ENCODE results near the gene ATP13A4. TPM values are rescaled to one million over a fixed set of nuclear protein-coding genes. Genes with fewer than 3 reads are reported as not detected.

Gene ATP13A4
- total RNA-seq, 4 donors from 2014 or later = 18.7 to 75.0 (median 35.3) TPM

DNA sequence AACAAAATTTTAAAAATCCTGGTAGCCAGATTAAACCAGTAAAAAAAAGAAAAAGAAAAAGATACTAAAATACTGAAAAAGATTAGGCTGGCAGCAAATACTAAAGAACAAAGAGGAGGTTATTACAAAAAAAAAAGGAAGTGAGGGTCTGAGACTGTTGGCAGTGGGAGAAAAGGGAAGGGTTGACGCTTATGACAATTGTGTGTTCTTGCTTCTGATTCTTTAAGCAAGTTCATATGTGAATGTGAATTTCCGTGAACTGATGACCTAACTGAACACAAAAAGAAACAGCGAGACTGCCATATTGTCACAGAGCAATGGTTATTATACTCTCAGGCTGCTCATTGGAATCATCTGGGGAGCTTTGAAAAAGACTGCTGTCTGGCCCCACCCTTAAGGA lies 56.5 kb downstream of the ATP13A4 start:
- no peaks in the 10 kb centered on the region for H3K36me3 ChIP-seq
- H3K4me1 ChIP-seq = peaks cover 18% of the 10 kb centered on the region
- DNase-seq (ENCODE audit: low spot score in 2 of 2) = no peak
- H3K9me3 ChIP-seq = no peaks in the 10 kb centered on the region
- WGBS = 71% methylated on average over 3 of the region's 3 CpGs
- H3K4me3 ChIP-seq = no peak overlapping the region
- no peaks in the 10 kb centered on the region for H3K27me3 ChIP-seq
- no peak overlapping the region for H3K27ac ChIP-seq
- no peak for TF ChIP-seq POLR2A (IDR thresholded peaks at IDR 0.05)
- TF ChIP-seq POLR2AphosphoS5 (IDR thresholded peaks at IDR 0.05) = no peak
- TF ChIP-seq, protein P1, sequence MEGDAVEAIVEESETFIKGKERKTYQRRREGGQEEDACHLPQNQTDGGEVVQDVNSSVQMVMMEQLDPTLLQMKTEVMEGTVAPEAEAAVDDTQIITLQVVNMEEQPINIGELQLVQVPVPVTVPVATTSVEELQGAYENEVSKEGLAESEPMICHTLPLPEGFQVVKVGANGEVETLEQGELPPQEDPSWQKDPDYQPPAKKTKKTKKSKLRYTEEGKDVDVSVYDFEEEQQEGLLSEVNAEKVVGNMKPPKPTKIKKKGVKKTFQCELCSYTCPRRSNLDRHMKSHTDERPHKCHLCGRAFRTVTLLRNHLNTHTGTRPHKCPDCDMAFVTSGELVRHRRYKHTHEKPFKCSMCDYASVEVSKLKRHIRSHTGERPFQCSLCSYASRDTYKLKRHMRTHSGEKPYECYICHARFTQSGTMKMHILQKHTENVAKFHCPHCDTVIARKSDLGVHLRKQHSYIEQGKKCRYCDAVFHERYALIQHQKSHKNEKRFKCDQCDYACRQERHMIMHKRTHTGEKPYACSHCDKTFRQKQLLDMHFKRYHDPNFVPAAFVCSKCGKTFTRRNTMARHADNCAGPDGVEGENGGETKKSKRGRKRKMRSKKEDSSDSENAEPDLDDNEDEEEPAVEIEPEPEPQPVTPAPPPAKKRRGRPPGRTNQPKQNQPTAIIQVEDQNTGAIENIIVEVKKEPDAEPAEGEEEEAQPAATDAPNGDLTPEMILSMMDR (IDR thresholded peaks at IDR 0.05) = no peak
- TF ChIP-seq EP300 (IDR thresholded peaks at IDR 0.05) = no peak

DNA sequence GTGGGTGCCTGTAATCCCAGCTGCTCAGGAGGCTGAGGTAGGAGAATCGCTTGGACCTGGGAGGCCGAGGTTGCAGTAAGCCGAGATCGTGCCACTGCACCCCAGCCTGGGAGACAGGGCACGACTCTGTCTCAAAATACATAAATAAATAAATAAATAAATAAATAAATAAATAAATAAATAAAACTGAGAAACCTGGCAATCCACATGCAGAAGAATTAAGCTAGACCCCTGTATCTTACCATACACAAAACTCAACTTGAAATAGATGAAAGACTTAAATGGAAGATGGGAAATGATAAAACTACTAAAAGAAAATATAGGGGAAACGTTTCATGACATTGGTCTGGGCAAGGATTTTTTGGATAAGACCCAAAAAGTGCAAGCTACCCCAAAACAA lies 58.0 kb downstream of the ATP13A4 start:
- Histone ChIP-seq H3K9me3 (no peaks in the 10 kb centered on the region), H3K27me3 (no peaks in the 10 kb centered on the region), H3K27ac (no peak overlapping the region), H3K4me1 (peaks cover 18% of the 10 kb centered on the region), H3K4me3 (no peak overlapping the region), H3K36me3 (no peaks in the 10 kb centered on the region)
- no peak for DNase-seq (ENCODE audit: low spot score in 2 of 2)
- TF ChIP-seq, protein P1 (IDR thresholded peaks at IDR 0.05) = no peak
- TF ChIP-seq EP300 (IDR thresholded peaks at IDR 0.05) = no peak
- TF ChIP-seq POLR2A (IDR thresholded peaks at IDR 0.05) = no peak
- TF ChIP-seq POLR2AphosphoS5 (IDR thresholded peaks at IDR 0.05) = no peak
- 90% methylated on average over 6 of the region's 6 CpGs for WGBS

DNA sequence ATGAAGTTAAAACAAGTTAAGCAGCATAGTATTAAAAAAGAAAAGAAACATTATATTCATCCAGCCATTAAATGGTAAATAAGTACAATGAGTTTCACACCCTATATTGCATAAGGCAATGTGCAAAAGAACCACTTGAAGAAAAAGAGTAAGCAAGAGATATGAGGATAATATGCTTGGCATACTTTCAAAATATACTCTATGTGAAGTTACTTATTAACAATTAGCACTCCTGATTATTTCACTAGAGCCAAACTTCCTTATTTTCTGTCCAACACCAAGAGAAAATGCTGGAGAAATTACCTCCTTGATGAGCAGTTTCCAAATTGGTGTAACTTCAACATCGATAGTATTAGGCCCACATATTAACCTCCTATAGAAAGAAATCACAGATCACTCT lies 63.7 kb downstream of the ATP13A4 start:
- no peak for DNase-seq (ENCODE audit: low spot score in 2 of 2)
- Histone ChIP-seq H3K27ac (no peak overlapping the region), H3K9me3 (no peaks in the 10 kb centered on the region), H3K4me3 (no peak overlapping the region), H3K36me3 (no peaks in the 10 kb centered on the region), H3K4me1 (no peaks in the 10 kb centered on the region), H3K27me3 (no peaks in the 10 kb centered on the region)
- TF ChIP-seq EP300 (IDR thresholded peaks at IDR 0.05) (no peak), POLR2AphosphoS5 (IDR thresholded peaks at IDR 0.05) (no peak), POLR2A (IDR thresholded peaks at IDR 0.05) (no peak)
- TF ChIP-seq, protein P1 (IDR thresholded peaks at IDR 0.05) = no peak
- 88% methylated on average over 1 of the region's 1 CpG for whole genome bisulfite sequencing

DNA sequence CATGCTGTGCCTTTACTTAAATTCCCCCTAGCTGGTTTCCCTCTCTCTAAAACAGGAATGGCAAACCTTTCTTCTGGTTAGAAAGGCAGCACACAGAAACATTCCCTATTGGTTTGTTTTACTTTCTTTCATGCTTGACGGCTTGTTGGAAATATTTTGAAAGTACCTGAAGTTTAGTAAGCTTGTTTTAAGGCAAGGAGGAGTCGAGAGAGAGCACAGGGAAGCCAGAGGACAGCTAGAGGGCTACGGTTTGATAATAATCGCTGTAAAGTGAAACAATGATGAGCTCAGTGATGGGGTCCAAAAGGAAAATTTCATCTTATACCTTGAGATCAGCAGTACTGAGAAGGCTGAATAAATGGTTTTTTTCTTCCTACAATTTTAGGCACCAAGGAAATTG lies 64.1 kb downstream of the ATP13A4 start:
- H3K27ac ChIP-seq = no peak overlapping the region

DNA sequence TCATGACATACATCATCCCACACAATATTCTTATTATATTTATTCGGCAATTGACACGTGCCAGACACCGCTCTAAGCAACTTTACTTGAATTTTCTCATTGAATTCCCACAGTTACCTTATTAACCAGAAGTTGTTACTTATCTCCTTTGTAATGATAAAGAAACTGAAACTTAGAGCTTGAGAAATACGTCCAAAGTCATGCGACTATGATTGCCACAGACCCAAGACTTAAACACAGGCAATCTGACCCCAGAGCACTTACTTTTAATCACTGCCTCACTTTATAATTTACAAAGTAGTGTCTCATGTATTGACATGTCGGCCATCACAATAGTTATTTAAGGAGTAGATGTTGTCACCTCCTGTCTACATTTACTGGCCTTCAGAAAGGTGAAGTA lies 64.7 kb downstream of the ATP13A4 start:
- 86% methylated on average over 6 of the region's 6 CpGs for WGBS
- no peaks in the 10 kb centered on the region for H3K4me1 ChIP-seq
- no peaks in the 10 kb centered on the region for H3K27me3 ChIP-seq
- H3K4me3 ChIP-seq = no peak overlapping the region
- no peaks in the 10 kb centered on the region for H3K36me3 ChIP-seq
- H3K9me3 ChIP-seq = no peaks in the 10 kb centered on the region
- H3K27ac ChIP-seq = no peak overlapping the region
- DNase-seq (ENCODE audit: low spot score in 2 of 2) = no peak
- TF ChIP-seq POLR2A (IDR thresholded peaks at IDR 0.05) = no peak
- TF ChIP-seq EP300 (IDR thresholded peaks at IDR 0.05) = no peak
- TF ChIP-seq, protein P1 (IDR thresholded peaks at IDR 0.05) = no peak
- TF ChIP-seq POLR2AphosphoS5 (IDR thresholded peaks at IDR 0.05) = no peak

More for the DNA sequence above, 64.1 kb downstream of the ATP13A4 start:
- Histone ChIP-seq H3K9me3 (no peaks in the 10 kb centered on the region), H3K36me3 (no peaks in the 10 kb centered on the region), H3K27me3 (no peaks in the 10 kb centered on the region), H3K4me1 (no peaks in the 10 kb centered on the region), H3K4me3 (no peak overlapping the region)
- WGBS = 77% methylated on average over 4 of the region's 4 CpGs
- TF ChIP-seq POLR2A (IDR thresholded peaks at IDR 0.05) (no peak), EP300 (IDR thresholded peaks at IDR 0.05) (no peak), POLR2AphosphoS5 (IDR thresholded peaks at IDR 0.05) (no peak)
- TF ChIP-seq, protein P1 (IDR thresholded peaks at IDR 0.05) = no peak
- no peak for DNase-seq (ENCODE audit: low spot score in 2 of 2)
